Measurements from ENCODE around the gene NRP1.

DNA sequence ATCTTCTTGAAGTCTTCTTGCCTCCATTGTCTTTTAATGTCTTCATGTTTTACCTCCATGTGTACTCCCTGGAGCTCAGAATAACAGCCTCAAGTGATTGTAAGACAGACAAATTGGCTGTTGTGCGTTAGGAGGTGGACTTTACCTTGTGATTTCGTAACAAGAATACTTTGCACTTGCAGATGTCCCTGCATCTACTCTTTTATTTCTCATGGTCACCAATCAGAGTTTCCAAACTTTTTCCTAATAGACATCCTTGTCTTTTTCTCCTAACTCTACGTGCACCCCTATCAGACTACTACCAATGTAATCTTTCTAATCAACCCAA lies 172.3 kb downstream of the NRP1 start:
- TF ChIP-seq CEBPB (IDR thresholded peaks at IDR 0.05), result no peak
- TF ChIP-seq, protein P1, sequence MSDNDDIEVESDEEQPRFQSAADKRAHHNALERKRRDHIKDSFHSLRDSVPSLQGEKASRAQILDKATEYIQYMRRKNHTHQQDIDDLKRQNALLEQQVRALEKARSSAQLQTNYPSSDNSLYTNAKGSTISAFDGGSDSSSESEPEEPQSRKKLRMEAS (IDR thresholded peaks at IDR 0.05), result no peak
- TF ChIP-seq, protein P2, sequence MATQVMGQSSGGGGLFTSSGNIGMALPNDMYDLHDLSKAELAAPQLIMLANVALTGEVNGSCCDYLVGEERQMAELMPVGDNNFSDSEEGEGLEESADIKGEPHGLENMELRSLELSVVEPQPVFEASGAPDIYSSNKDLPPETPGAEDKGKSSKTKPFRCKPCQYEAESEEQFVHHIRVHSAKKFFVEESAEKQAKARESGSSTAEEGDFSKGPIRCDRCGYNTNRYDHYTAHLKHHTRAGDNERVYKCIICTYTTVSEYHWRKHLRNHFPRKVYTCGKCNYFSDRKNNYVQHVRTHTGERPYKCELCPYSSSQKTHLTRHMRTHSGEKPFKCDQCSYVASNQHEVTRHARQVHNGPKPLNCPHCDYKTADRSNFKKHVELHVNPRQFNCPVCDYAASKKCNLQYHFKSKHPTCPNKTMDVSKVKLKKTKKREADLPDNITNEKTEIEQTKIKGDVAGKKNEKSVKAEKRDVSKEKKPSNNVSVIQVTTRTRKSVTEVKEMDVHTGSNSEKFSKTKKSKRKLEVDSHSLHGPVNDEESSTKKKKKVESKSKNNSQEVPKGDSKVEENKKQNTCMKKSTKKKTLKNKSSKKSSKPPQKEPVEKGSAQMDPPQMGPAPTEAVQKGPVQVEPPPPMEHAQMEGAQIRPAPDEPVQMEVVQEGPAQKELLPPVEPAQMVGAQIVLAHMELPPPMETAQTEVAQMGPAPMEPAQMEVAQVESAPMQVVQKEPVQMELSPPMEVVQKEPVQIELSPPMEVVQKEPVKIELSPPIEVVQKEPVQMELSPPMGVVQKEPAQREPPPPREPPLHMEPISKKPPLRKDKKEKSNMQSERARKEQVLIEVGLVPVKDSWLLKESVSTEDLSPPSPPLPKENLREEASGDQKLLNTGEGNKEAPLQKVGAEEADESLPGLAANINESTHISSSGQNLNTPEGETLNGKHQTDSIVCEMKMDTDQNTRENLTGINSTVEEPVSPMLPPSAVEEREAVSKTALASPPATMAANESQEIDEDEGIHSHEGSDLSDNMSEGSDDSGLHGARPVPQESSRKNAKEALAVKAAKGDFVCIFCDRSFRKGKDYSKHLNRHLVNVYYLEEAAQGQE (IDR thresholded peaks at IDR 0.05; ENCODE audit: low read depth), result no peak
